HAP-1 (cell line): ENCODE results near the gene ASB2.

Experiments
- DNase-seq, 2 experiments: peaks; one replicate each; pipeline ENCODE4 v3.0.0-alpha.2; 2016 to 2020; ENCODE audit warnings: low spot score in 2 of 2
- H3K27me3 ChIP-seq: fragments of 250-450 bp; sonication (Bioruptor Pico); 2 replicates; pipeline ENCODE4 v1.5.1; 2020; ENCODE audit warnings: low read depth, mild to moderate bottlenecking, moderate library complexity
- H3K36me3 ChIP-seq: fragments of 250-450 bp; sonication (Bioruptor Pico); replicated peaks from 2 replicates; pipeline ENCODE4 v1.5.1; 2020; ENCODE audit warnings: mild to moderate bottlenecking
- H3K4me1 ChIP-seq: fragments of 250-450 bp; sonication (Bioruptor Pico); 2 replicates; pipeline ENCODE4 v1.5.1; 2020; ENCODE audit warnings: mild to moderate bottlenecking
- H3K4me3 ChIP-seq: fragments of 250-450 bp; sonication (Bioruptor Pico); 2 replicates; pipeline ENCODE4 v1.5.1; 2020; ENCODE audit warnings: mild to moderate bottlenecking, moderate library complexity
- H3K9me3 ChIP-seq: fragments of 250-450 bp; sonication (Bioruptor Pico); 2 replicates; pipeline ENCODE4 v1.5.1; 2020; ENCODE audit warnings: mild to moderate bottlenecking, moderate library complexity
- in situ Hi-C: fragments of 300-500 bp; cut with MboI; formaldehyde crosslinking; loops from 3 replicates; pipeline ENCODE4 v1.14.3; 2020; ENCODE audit warnings: low sequenced_read_pairs, inconsistent platforms, mixed read lengths

Gene ASB2

DNA sequence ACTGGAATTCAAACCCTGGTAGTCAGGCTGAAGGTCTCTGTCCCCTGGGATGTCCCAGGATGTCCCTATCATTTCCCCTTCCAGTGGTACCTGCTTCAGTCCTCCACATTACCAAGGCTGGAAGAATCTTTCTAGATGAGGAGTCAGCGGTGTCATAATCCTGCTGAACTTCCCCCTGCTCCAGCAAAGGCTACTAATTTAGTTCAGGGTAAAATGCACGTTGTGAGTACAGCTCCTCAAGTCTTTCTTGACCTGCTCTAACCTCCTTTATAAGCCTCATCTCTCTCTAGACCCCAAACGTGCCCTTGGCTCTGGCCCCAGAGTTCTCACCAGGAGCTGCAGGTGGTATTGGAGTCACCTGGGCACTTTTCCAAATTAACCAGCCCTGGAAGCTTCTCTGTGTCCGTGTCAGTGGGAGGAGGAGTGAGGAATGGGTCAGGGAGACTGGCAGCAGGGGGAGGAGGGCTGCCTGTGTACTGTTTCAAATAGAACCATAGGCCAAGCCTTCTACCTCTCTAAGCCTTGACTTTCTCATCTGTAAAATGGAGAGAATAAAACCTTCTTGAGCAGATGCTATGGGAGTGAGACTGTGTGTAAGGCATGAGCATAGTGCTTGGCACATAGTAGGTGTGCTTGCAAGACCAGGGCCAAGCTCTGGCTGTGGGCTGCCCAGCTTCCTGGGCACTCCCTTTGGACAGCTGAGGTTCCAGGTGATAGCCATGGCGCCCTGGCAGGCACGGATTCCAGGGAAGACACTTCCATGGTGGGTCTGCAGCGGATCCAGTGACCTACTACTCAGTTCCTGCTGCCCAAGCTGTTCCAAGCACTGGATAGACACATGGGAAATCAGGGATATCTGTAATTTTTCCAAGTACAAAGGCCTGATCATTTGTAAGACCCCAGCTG is 24.5 kb downstream of the ASB2 start:
- DNase-seq, result no peak
- Histone ChIP-seq H3K9me3 (no peaks in the 10 kb centered on the region), H3K36me3 (no peaks in the 10 kb centered on the region), H3K4me1 (no peaks in the 10 kb centered on the region), H3K27me3 (no peaks in the 10 kb centered on the region), H3K4me3 (no peak overlapping the region)
- in situ Hi-C loops, result no loop called here

DNA sequence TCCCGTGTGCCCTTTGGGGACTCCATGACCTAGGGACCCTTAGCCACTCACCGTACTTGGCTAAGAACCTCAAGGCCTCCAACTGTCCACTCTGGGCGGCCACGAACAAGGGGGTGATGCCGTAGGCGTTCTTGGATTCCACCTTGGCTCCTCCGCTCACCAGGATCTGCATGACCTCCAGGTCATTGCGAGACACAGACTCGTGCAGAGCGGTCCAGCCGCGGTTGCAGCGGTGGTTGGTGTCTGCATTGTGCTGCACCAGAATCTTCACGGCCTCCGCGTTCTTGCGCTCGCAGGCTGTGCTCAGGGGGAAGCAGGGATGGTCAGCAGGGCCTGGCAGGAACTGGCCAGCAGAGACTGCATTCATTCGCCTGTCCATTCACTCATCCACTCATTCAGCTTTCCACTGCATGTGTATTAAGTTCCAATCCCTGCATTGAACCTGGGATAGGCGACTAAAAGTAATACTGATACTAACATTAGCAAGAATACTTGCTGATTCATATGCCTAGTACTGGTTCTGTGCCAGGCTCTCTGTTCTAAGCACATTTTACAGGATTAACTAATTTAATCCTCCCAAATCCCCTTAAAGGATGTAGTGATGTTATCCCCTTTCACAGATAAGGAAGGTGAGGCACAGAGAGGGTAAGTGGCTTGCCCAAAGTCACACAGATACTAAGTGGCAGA is 25.3 kb downstream of the ASB2 start:
- H3K4me1 ChIP-seq, result no peaks in the 10 kb centered on the region
- no peaks in the 10 kb centered on the region for H3K27me3 ChIP-seq
- no peak for DNase-seq
- H3K36me3 ChIP-seq, result no peaks in the 10 kb centered on the region
- H3K9me3 ChIP-seq, result no peaks in the 10 kb centered on the region
- no peak overlapping the region for H3K4me3 ChIP-seq
- in situ Hi-C loops, result no loop called here

DNA sequence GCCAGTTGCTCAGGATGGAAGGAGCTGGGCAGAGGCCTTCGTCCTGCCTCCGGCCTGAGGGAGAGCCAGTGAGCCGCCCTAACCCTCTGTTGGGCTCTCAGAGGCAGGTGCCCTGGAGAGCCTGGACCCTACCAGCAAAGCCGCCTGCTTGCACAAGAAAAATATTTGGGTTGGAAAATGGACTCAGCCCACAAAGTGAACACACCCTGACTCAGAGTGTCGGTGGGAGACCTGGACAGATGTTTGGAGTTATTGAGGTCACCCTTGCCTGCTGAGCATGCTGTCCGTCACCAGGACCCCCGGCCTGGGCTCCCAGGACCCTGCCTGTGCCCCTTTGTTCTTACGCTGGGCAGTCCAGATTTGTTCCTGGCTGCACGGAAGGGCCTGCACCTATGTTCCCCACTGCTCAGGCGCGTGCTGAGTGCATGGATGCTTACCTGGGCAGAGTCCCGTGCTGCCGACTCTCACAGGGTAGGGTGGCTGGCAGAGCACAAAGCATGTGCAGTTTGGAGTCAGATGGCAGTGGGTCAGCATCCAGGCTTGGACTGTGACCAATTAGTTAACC is 26.8 kb downstream of the ASB2 start:
- H3K27me3 ChIP-seq, result no peaks in the 10 kb centered on the region
- DNase-seq, result no peak
- H3K4me3 ChIP-seq, result no peak overlapping the region
- in situ Hi-C loops, result no loop called here
- no peaks in the 10 kb centered on the region for H3K9me3 ChIP-seq
- no peaks in the 10 kb centered on the region for H3K36me3 ChIP-seq
- no peaks in the 10 kb centered on the region for H3K4me1 ChIP-seq

DNA sequence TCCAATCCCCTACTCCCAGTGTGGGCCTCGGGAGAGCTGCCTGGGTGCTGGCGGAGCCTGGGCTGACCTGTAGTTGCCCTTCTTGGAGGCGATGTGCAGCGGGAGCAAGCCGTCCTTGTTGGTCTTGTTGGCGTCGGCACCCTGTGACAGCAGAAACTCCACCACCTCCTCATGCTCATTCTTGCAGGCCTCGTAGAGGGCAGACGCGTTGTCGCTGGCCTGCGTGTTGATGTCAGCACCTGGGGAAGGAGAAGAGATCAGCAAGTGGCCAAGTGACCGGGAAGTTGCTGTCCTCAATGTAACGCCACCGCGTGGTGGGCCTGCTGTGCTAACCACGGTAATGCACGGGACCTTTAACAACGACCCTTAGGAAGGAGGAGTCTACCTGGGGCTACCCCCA is 29.1 kb downstream of the ASB2 start:
- no peaks in the 10 kb centered on the region for H3K36me3 ChIP-seq

DNA sequence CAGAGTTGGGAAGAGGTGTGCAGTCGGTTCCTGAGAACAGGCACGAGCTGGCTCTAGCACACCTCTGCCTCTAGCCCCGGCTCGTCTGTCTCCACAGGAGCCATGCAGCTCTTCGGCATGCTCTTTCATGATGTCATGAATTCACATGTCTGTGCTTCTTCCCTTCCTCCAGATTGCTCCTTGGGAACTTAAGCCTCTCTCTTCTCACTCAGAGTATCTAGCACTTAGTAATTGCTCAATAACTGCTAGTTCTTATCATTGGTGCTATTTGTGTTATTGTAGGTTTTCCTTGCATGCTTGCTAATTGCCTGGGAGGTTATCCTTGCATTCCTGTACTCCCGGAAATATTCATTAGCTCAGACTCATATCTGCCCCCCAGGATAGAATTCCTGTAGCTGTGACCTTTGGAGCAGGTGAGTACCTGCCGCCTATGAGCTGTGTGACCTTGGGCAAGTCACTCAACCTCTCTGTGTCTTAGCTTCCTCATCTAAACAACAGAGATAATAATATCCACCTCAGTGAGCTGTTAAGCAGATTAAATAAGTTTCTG is 29.8 kb downstream of the ASB2 start:
- in situ Hi-C loops, result no loop called here
- no peaks in the 10 kb centered on the region for H3K36me3 ChIP-seq
- no peak for DNase-seq
- no peaks in the 10 kb centered on the region for H3K9me3 ChIP-seq
- H3K27me3 ChIP-seq, result no peaks in the 10 kb centered on the region
- no peak overlapping the region for H3K4me3 ChIP-seq
- H3K4me1 ChIP-seq, result no peaks in the 10 kb centered on the region

More for the DNA sequence above, 29.1 kb downstream of the ASB2 start:
- H3K9me3 ChIP-seq, result no peaks in the 10 kb centered on the region
- H3K4me1 ChIP-seq, result no peaks in the 10 kb centered on the region
- in situ Hi-C loops, result no loop called here
- H3K4me3 ChIP-seq, result no peak overlapping the region
- DNase-seq, result no peak
- no peaks in the 10 kb centered on the region for H3K27me3 ChIP-seq

DNA sequence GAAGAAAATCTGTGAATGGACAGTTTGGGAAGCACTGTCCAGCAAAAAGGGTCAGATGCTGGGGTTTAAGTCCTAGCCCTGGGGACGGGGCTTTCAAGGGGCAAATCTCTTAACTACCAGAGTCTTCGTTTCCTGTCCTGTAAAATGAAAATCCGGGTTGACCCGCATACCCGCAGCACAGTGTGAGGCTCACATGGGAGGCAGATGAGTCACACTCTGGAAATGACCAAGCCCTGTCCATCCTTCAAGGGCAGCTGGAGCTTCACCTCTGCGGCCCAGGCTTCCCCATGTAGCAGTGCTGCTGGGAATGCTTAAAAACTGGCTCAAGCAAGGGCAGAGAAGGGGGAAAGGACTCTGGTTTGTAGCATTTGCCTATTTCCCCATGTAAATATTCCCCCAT is 30.3 kb downstream of the ASB2 start:
- no peaks in the 10 kb centered on the region for H3K9me3 ChIP-seq
- DNase-seq, result no peak
- H3K27me3 ChIP-seq, result no peaks in the 10 kb centered on the region
- H3K4me3 ChIP-seq, result no peak overlapping the region
- in situ Hi-C loops, result no loop called here
- H3K36me3 ChIP-seq, result no peaks in the 10 kb centered on the region
- no peaks in the 10 kb centered on the region for H3K4me1 ChIP-seq

DNA sequence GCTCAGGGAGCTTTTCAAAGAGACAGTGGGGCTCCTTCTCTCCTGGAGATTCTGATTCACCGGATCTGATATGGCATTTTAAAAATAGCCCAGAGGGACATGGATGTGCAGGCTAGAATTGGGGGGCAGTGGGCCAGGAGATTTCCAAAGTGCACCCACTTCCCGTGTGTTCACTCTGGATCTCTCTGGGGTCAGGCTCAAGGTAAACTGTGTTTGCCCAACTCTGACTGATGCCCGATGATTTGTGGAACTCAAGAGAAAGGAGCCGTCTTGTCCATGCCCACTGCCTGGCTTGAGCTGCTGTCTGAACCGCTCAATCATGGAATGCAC is 31.3 kb downstream of the ASB2 start:
- Histone ChIP-seq H3K36me3 (no peaks in the 10 kb centered on the region), H3K4me3 (no peak overlapping the region), H3K9me3 (no peaks in the 10 kb centered on the region), H3K4me1 (no peaks in the 10 kb centered on the region), H3K27me3 (no peaks in the 10 kb centered on the region)
- no peak for DNase-seq
- in situ Hi-C loops, result no loop called here

DNA sequence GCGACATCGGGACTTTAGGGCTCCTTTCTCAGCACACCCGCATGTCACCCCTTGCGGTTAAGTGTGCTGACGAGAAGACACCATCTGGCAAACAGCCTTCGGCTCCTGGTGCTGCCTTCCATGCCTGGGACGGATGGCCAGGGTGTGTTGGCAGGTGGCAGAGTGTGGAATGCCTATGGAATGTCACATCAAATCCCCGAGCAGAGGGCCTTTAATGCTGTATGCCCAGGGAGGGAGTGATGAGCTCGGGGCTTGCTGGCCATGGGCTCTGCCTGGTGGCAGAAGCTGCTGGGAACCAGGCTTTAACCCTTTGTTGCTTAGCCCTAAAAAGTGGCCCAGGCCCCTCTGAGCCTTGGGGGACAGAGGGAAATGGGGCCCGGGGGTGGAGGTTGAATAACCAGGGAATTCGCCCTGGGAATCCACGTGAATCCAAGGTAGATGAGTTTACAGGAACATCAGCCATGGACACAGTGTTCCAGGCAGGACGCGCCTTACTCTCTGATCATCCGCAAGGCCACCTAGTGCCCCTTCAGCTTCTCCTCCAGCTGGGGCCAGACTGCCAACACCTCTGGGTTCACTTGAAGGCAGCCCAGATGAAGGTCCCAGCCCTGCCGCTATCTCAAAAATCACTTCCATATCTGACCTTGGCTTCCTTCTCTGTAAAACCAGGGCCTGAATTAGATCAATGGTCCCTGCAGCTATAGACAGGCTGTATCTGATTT is 31.9 kb downstream of the ASB2 start:
- in situ Hi-C loops, result loop anchor here (5.0 kb wide), 1 partner anchor 58 kb away; no protein-coding TSS in a partner anchor
- Histone ChIP-seq H3K4me1 (no peaks in the 10 kb centered on the region), H3K27me3 (no peaks in the 10 kb centered on the region), H3K4me3 (no peak overlapping the region), H3K36me3 (no peaks in the 10 kb centered on the region), H3K9me3 (no peaks in the 10 kb centered on the region)
- DNase-seq, result no peak

DNA sequence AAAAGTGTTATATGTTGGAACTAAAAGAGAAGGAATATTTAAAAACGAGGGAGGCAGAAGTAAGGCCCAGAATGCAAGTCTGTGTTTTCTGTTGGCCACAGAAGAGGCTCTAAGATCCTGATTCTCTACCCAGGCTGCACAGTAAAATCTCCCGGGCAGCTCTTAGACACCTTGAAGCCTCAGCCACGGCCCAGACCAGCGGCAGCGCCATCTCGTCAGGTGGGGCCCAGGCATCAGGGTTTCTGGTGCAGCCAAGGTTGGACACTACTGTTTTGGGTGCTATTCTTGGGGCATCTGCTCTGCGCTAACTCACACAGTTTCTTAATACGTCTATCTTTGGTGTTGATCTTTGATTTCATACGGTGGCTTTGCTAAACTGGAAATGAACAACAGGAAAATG is 32.4 kb downstream of the ASB2 start:
- no peaks in the 10 kb centered on the region for H3K27me3 ChIP-seq
- H3K4me1 ChIP-seq, result no peaks in the 10 kb centered on the region
- H3K4me3 ChIP-seq, result no peak overlapping the region
- in situ Hi-C loops, result loop anchor here (5.0 kb wide), 1 partner anchor 58 kb away; no protein-coding TSS in a partner anchor
- no peaks in the 10 kb centered on the region for H3K36me3 ChIP-seq
- no peak for DNase-seq
- no peaks in the 10 kb centered on the region for H3K9me3 ChIP-seq

DNA sequence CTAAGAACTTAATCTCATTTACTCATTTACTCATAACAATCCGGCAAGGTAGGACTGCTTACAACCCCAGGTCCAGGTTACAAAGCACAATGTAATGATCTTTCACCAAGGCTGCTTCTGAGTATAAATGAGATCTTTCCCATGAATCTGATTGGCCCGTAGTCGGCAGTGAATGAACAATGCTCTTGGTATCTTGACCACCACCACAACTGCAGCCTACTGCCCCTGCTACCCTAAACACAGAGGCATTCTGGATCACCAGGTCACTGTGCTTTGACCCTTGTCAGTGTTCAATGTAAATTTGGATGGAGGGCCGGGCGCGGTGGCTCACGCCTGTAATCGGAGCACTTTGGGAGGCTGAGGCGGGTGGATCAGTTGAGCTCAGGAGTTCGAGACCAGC is 33.3 kb downstream of the ASB2 start:
- Histone ChIP-seq H3K27me3 (no peaks in the 10 kb centered on the region), H3K9me3 (no peaks in the 10 kb centered on the region), H3K36me3 (no peaks in the 10 kb centered on the region), H3K4me3 (no peak overlapping the region), H3K4me1 (no peaks in the 10 kb centered on the region)
- in situ Hi-C loops, result loop anchor here (5.0 kb wide), 1 partner anchor 59 kb away; no protein-coding TSS in a partner anchor
- DNase-seq, result no peak

DNA sequence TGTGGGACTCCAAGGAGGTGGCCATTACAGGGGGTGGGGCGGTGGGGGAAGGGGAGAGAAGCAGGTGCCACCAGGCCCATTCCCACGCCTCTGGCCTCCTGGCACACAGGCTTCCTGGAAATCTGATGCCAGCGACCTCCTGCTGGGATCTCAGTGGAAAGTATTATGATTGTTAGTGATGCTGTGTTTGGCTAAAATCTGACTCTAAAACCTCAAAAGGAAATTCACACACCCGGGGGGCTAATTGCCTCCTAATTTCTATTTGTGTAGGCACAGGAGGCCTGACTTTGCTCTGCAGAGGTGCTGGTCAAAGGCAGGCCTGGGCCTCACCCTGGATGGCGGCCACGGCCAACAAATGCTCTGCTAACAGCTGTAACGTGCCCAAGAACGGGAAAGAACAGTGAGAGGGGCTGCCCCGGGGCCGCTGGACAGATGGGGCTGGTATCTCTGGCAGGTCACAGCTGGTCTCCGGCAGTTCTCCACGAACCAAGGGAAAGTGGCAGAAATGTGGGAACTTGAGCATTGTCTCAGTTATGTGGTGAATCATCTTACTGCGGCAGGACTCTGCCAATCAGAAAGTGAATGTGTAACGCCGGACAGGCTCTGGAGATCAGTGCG is 35.0 kb downstream of the ASB2 start:
- DNase-seq, result no peak
- no peak overlapping the region for H3K4me3 ChIP-seq
- in situ Hi-C loops, result loop anchor here (5.0 kb wide), 1 partner anchor 61 kb away; no protein-coding TSS in a partner anchor
- no peaks in the 10 kb centered on the region for H3K27me3 ChIP-seq
- H3K36me3 ChIP-seq, result no peaks in the 10 kb centered on the region
- no peaks in the 10 kb centered on the region for H3K9me3 ChIP-seq
- H3K4me1 ChIP-seq, result no peaks in the 10 kb centered on the region

DNA sequence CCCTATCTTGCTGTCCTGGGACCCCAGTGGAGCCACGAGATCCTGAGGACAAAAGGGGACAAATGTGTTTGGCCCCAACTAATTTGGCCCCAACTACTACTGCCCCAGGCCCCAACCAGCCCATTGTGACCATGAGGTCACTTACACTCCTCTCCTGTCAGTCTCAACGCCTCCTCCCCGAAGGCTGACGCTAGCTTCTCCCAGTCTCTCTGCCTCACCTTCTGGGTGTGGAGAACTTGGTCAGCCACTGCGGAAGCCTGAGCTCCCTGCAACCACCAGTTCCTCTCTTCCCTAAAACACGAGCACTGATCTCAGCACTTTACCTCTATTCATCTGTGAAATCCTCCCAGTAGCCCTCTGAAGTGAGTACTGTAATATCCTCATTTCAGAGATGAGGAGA is 35.9 kb downstream of the ASB2 start:
- Histone ChIP-seq H3K4me1 (no peaks in the 10 kb centered on the region), H3K4me3 (no peak overlapping the region), H3K27me3 (no peaks in the 10 kb centered on the region), H3K9me3 (no peaks in the 10 kb centered on the region), H3K36me3 (no peaks in the 10 kb centered on the region)
- no peak for DNase-seq
- in situ Hi-C loops, result loop anchor here (5.0 kb wide), 1 partner anchor 62 kb away; no protein-coding TSS in a partner anchor
